MG63 (cell line): Measurements from ENCODE around the gene FAM20A. TPM values are rescaled to one million over a fixed set of nuclear protein-coding genes. Genes with fewer than 3 reads are reported as not detected.
"Not testable (repeated sequence)": the region's sequence is repeated elsewhere in the genome, so short reads cannot be mapped to it uniquely, and the experiment has no call there.

Experiments used
- DNase-seq: peaks from one replicate; pipeline ENCODE4 v3.0.0-alpha.2; 2020
- H3K27me3 ChIP-seq: fragments of 250-450 bp; sonication (Bioruptor Pico); 2 replicates; pipeline ENCODE4 v1.5.1; 2020; ENCODE audit warnings: mild to moderate bottlenecking, moderate library complexity
- H3K36me3 ChIP-seq: fragments of 250-450 bp; sonication (Bioruptor Pico); 2 replicates; pipeline ENCODE4 v1.5.1; 2020; ENCODE audit warnings: mild to moderate bottlenecking, moderate library complexity
- H3K4me3 ChIP-seq: fragments of 250-450 bp; sonication (Bioruptor Pico); 2 replicates; pipeline ENCODE4 v1.5.1; 2020; ENCODE audit warnings: mild to moderate bottlenecking, moderate library complexity
- H3K9me3 ChIP-seq: fragments of 250-450 bp; sonication (Bioruptor Pico); 2 replicates; pipeline ENCODE4 v1.5.1; 2020; ENCODE audit warnings: mild to moderate bottlenecking, moderate library complexity
- total RNA-seq: library from RNA; depleted of rRNA; stranded (reverse); fragments of >200 nt; shearing (Covaris generic); gene quantifications from 2 replicates; pipeline ENCODE4 v1.2.3, GENCODE V29; 2014; ENCODE audit warnings: low replicate concordance; rRNA removed

FAM20A gene
- total RNA-seq, 1 experiment from 2014 or later, result not detected

DNA sequence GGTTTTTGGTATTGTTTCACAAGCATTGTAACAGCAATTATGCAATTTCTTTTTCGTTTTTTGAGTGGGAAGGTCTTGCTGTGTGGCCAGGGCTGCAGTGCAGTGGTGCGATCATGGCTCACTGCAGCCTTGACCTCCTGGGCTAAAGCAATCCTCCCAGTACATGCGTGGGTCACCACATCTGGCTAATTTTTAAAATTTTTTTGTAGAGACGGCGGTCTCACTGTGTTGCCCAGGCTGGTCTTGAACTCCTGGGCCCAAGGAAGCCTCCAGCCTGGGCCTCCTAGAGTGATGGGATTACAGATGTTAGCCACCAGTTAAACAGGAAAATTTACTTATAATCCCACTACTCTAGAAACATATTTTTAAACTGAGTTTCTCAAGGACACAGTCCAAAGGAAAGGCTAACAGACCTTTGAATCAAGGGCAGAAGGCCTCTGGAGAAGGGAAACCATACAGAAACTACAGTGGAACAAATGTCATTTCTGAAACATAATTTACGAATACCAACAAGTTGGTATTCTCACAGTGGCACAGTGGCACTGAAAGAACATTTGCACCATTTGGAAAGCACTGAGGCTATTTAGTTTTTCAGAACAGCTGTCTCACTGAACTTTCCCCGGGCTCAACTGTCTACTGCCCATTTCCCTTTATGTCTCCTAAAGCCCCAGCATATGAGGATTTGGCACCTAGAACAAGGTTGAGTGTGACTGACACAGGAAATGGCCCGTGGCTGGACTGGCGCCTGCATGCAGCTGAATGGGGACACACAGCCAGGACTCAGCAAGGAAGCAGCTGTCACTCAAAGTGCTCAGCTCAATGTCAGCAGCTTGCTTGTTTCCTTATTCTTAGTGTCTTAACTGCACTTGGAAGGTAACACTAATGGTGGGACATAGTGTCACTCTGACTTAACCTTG is 91.8 kb downstream of the FAM20A start:
- no peaks in the 10 kb centered on the region for H3K27me3 ChIP-seq
- H3K4me3 ChIP-seq, result no peak overlapping the region
- H3K9me3 ChIP-seq, result no peaks in the 10 kb centered on the region
- peak; percentile 75 for DNase-seq
- H3K36me3 ChIP-seq, result peaks cover 4% of the 10 kb centered on the region; the same call in 1 of the 2 replicates

DNA sequence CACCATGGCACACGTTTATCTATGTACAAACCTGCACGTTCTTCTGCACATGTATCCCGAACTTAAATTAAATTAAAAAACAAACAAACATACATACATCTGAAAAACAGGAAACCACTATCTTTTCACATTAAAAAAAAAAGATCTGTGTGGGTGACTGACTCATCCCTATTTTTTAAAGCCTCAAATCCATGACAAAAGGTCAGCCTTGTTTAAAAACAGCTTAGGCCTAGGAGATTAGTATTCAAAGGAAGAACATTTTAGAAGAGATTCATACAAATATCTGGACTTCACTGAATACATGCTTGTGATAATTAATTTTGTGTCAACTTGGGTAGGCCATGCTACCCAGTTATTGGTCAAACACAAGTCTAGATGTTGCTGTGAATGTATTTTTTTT is 93.6 kb downstream of the FAM20A start:
- no peak overlapping the region for H3K4me3 ChIP-seq
- H3K27me3 ChIP-seq, result no peaks in the 10 kb centered on the region
- H3K36me3 ChIP-seq, result no peaks in the 10 kb centered on the region
- no peaks in the 10 kb centered on the region for H3K9me3 ChIP-seq
- no peak for DNase-seq

- no peaks in the 10 kb centered on the region for H3K9me3 ChIP-seq
- no peaks in the 10 kb centered on the region for H3K27me3 ChIP-seq
- DNase-seq, result no peak
- H3K4me3 ChIP-seq, result no peak overlapping the region
- H3K36me3 ChIP-seq, result no peaks in the 10 kb centered on the region
These were observed 95.2 kb downstream of the FAM20A start for GRCh38 chr17:68505951-68506350.

DNA sequence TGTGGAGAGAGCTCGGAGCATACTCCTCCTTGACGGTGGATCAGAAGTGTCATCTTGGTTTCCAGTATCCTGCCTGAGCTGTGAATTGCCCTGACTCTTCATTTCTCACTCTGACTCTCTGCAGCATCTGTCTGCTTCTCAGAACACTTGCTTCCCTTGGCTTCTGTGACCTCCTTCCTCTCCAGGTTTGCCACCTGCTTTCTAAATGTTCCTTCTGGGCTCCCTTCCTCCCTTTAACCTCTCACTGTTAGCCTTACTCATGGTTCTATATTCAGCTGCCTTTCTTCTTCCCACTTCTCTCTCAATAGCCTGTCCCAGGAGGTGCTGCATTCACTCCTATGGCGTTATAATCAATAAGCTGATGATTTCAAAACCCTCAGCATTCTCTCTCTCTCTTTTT is 100.1 kb downstream of the FAM20A start:
- H3K9me3 ChIP-seq, result no peaks in the 10 kb centered on the region

GRCh38 chr17:68499587-68499986 is 101.6 kb downstream of the FAM20A start:
- DNase-seq, result no peak

More for the DNA sequence above, 100.1 kb downstream of the FAM20A start:
- no peaks in the 10 kb centered on the region for H3K36me3 ChIP-seq
- no peak for DNase-seq
- H3K4me3 ChIP-seq, result no peak overlapping the region
- no peaks in the 10 kb centered on the region for H3K27me3 ChIP-seq

GRCh38 chr17:68498479-68499326 is 102.5 kb downstream of the FAM20A start:
- H3K27me3 ChIP-seq, result no peaks in the 10 kb centered on the region
- H3K9me3 ChIP-seq, result no peaks in the 10 kb centered on the region
- no peak for DNase-seq
- no peak overlapping the region for H3K4me3 ChIP-seq
- no peaks in the 10 kb centered on the region for H3K36me3 ChIP-seq

More at GRCh38 chr17:68499587-68499986, 101.6 kb downstream of the FAM20A start:
- no peaks in the 10 kb centered on the region for H3K36me3 ChIP-seq
- no peaks in the 10 kb centered on the region for H3K9me3 ChIP-seq
- no peaks in the 10 kb centered on the region for H3K27me3 ChIP-seq
- H3K4me3 ChIP-seq, result no peak overlapping the region

DNA sequence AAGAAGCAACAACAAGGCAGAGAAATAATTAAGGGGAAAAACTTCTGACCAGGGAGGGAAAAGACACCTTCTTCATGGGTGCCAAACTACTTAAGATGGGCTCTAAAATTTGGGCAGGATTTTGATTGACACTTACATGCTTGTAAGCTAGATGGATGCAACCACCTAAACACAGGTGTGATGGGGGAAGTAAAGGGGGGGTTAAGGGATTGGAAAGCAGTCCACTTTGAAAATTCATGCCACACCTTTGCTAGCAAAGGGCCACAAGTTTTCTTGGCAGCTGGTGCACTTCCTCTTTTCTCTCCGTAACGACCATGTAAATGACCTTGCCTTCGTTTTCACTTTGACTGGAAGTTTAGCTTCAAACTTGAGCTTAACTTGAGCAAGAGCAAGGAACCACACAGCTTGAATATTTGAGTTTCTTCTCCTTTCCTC is 103.3 kb downstream of the FAM20A start:
- no peaks in the 10 kb centered on the region for H3K9me3 ChIP-seq
- no peaks in the 10 kb centered on the region for H3K27me3 ChIP-seq
- H3K4me3 ChIP-seq, result no peak overlapping the region
- no peaks in the 10 kb centered on the region for H3K36me3 ChIP-seq
- DNase-seq, result no peak

DNA sequence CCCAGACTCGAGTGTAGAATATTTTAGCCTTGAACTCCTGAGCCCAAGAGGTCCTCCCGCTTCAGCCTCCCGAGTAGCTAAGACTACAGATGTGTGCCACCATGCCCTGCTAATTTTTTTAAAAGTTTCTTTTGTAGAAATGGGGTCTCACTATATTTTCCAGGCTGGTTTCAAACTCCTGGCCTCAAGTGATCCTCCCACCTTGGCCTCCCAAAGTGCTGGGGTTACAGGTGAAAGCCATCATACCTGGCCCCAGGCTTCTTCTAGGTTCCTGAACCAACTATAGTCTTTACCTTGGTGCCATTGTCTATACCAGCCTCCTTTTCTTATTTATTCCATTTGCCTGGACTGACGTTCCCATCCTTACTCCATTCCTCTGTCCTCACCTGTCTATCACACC is 106.1 kb downstream of the FAM20A start:
- Histone ChIP-seq H3K9me3 (no peaks in the 10 kb centered on the region), H3K36me3 (no peaks in the 10 kb centered on the region), H3K4me3 (no peak overlapping the region), H3K27me3 (no peaks in the 10 kb centered on the region)
- DNase-seq, result no peak

- H3K9me3 ChIP-seq, H3K4me3 ChIP-seq, H3K36me3 ChIP-seq, H3K27me3 ChIP-seq, DNase-seq: not testable (repeated sequence)
These were observed 108.6 kb downstream of the FAM20A start for GRCh38 chr17:68492394-68493054.

- H3K36me3 ChIP-seq, result no peaks in the 10 kb centered on the region
- DNase-seq, result peak; percentile 24
- H3K4me3 ChIP-seq, result no peak overlapping the region
- no peaks in the 10 kb centered on the region for H3K9me3 ChIP-seq
- H3K27me3 ChIP-seq, result no peaks in the 10 kb centered on the region
These were observed 109.6 kb downstream of the FAM20A start for GRCh38 chr17:68491381-68492231.

DNA sequence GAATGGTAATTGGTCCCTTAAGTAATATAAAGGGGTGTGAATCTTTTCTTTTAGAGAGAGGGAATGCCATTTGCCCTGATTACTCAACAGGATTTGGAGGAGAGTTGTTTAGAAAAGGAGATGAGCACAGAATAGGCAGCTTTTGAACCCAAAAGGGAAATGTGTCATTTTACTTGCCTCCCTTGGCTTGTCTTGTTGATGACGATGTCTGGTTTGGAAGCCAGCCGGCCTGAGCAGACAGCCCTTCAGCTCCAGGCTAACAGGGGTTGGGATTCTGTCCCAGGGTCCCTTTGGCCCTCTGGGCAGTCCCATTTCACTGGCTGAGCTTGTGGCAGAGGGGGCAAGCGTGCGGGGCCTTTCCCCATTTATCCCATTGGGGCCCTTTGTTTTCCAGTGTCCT is 111.2 kb downstream of the FAM20A start:
- peak; percentile 52 for DNase-seq
- no peaks in the 10 kb centered on the region for H3K36me3 ChIP-seq
- no peak overlapping the region for H3K4me3 ChIP-seq
- H3K9me3 ChIP-seq, result no peaks in the 10 kb centered on the region
- peaks cover 10% of the 10 kb centered on the region for H3K27me3 ChIP-seq

Other genes with a start within 250 kb of the FAM20A start
- 10.4 and 29.6 TPM in 2 replicates for gene WIPI1, start 143.9 kb downstream of the FAM20A start, total RNA-seq
- 185 and 279 TPM in 2 replicates for gene PRKAR1A, start 88.9 kb downstream of the FAM20A start, total RNA-seq